HG03175 (cell line): ENCODE results near the gene ITSN1.

Experiments
- ATAC-seq: cut with Tn5 transposase; IDR thresholded peaks from one replicate; pipeline ENCODE4 v1.9.1; 2021; ENCODE audit warnings: mild to moderate bottlenecking, moderate library complexity; ENCODE audit not compliant: unreplicated experiment

Gene ITSN1

GRCh38 chr21:33677450-33677849 is 35.1 kb downstream of the ITSN1 start:
- ATAC-seq = no peak

- no peak for ATAC-seq
Observed at GRCh38 chr21:33680870-33681269, 38.6 kb downstream of the ITSN1 start.

GRCh38 chr21:33682992-33683627 is 40.8 kb downstream of the ITSN1 start:
- ATAC-seq = no peak

- no peak for ATAC-seq
Observed at GRCh38 chr21:33684068-33684467, 41.8 kb downstream of the ITSN1 start.

GRCh38 chr21:33684923-33685560 is 42.7 kb downstream of the ITSN1 start:
- ATAC-seq = no peak

- no peak for ATAC-seq
Observed at GRCh38 chr21:33685613-33686197, 43.4 kb downstream of the ITSN1 start.

GRCh38 chr21:33686386-33686785 is 44.1 kb downstream of the ITSN1 start:
- no peak for ATAC-seq

GRCh38 chr21:33687634-33688033 is 45.3 kb downstream of the ITSN1 start:
- no peak for ATAC-seq

- ATAC-seq = no peak
Observed at GRCh38 chr21:33688353-33688752, 46.1 kb downstream of the ITSN1 start.

GRCh38 chr21:33690874-33691273 is 48.6 kb downstream of the ITSN1 start:
- no peak for ATAC-seq

GRCh38 chr21:33691945-33692603 is 49.8 kb downstream of the ITSN1 start:
- no peak for ATAC-seq

GRCh38 chr21:33695813-33696212 is 53.5 kb downstream of the ITSN1 start:
- no peak for ATAC-seq

GRCh38 chr21:33696465-33696864 is 54.2 kb downstream of the ITSN1 start:
- ATAC-seq = no peak

- no peak for ATAC-seq
Observed at GRCh38 chr21:33698087-33698860, 56.0 kb downstream of the ITSN1 start.

- no peak for ATAC-seq
Observed at GRCh38 chr21:33699277-33699676, 57.0 kb downstream of the ITSN1 start.

- no peak for ATAC-seq
Observed at GRCh38 chr21:33700491-33700890, 58.2 kb downstream of the ITSN1 start.

- ATAC-seq = no peak
Observed at GRCh38 chr21:33703750-33704606, 61.7 kb downstream of the ITSN1 start.

GRCh38 chr21:33707846-33708245 is 65.5 kb downstream of the ITSN1 start:
- no peak for ATAC-seq

- ATAC-seq = no peak
Observed at GRCh38 chr21:33708874-33709273, 66.6 kb downstream of the ITSN1 start.
